Right hindlimb (tissue), 1 donor: ENCODE results near the gene GID4.

Experiments
- DNase-seq: peaks from one replicate; pipeline ENCODE4 v3.0.0-alpha.2; 2018

GID4 gene

GRCh38 chr17:18105595-18105994 lies 66.4 kb downstream of the GID4 start:
- DNase-seq = no peak

DNA sequence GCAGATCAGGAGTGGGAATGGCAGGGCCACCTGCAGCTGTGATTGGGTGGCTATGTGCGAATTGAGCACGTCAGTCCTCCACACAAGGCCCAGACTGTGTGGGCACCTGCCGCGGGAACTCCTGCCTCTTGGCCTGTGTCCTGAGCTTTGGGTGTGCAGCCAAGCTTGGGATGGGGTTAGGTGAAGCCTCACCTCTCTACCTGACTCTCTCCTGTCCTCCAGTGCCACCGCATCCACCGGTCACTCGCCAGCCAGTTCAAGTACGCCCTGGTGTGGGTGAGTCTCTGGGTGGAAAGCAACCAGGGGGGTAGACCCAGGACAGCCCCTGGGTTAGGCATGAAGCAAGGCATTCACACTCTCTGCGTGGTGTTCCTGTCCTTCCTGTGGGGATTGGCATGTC lies 67.0 kb downstream of the GID4 start:
- DNase-seq = no peak

- DNase-seq = no peak
Measured at GRCh38 chr17:18107061-18107790, 68.0 kb downstream of the GID4 start.

GRCh38 chr17:18107971-18108370 lies 68.8 kb downstream of the GID4 start:
- DNase-seq = no peak

- DNase-seq = no peak
Measured at GRCh38 chr17:18108401-18109312, 69.4 kb downstream of the GID4 start, which contains the start of gene MYO15A. Gene MYO15A (plus strand): TSS chr17:18108756. CDS start chr17:18118801, 10,045 bp downstream.

DNA sequence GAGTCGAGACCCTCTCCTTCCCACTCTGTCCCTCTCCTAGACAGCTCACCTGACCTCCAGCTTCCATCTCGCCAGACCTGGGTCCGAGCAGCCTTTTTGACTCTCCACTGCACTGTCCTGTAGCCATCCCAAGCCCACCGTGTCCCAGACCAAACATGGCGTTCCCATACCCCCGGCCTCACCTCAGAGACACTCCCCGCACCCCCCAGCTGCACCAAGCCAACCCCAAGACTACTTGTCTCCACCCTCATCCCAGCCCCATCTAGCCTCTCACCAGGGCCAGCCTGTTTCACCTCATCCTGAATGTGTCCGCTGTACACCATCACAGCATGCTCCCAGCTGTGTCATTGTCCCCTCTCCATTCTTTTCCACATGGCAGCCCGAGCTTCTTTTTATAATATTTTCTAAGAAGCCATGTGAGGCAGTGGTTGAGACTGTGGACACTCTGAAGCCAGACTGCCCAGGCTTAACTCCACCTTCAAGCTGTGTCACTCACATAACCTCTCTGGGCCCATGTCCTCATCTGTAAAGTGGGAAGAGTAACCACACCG lies 70.8 kb downstream of the GID4 start:
- DNase-seq = no peak

DNA sequence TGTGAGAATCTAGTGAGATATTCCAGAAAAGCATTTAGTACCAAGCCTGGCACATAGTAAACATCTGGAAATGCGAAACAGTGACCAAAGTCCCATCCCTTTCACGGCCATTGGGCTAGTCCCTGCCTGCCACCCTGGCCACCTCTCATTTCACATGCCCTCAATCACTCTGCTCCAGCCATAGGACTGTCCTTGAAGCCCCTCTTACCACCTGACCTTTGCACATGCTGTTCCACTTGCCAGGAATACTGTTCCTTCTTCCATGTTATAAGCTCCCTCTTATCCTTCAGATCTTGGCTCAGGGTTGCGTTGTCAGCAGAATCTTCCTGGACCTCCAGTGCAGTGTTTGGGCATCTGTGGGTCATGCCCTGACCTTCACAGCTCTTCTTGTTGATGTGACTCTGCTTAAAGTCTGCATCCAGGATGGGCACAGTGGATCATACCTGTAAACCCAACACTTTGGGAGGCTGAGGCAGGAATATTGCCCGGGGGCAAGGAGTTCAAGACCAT lies 71.5 kb downstream of the GID4 start:
- no peak for DNase-seq

GRCh38 chr17:18111330-18111971 lies 72.2 kb downstream of the GID4 start:
- no peak for DNase-seq

DNA sequence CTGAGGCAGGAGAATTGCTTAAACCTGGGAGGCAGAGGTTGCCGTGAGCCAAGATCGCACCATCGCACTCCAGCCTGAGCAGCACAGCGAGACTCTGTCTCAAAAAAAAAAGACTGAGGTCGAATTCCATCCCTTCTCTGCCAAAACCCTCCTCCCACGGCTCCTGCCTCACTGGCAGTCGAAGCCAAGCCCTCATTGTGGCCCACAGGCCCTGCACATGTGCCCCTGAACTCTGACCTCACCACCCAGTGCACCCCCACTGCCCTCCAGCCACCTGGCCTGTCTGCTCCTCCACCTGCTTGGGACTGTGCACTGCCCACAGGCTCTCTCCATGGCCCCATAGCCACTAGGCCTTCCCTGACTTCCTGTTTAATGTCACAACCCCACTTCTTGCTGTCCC lies 76.3 kb downstream of the GID4 start:
- no peak for DNase-seq

- no peak for DNase-seq
Measured at GRCh38 chr17:18116078-18116477, 76.9 kb downstream of the GID4 start.

- no peak for DNase-seq
Measured at GRCh38 chr17:18117533-18117932, 78.3 kb downstream of the GID4 start.
